Neural crest cell (in vitro differentiated cells): ENCODE results near the gene ISL1. TPM values are rescaled to one million over a fixed set of nuclear protein-coding genes. Genes with fewer than 3 reads are reported as not detected.

Experiments
- DNase-seq: peaks from one replicate; pipeline ENCODE4 v3.0.0; 2021; ENCODE audit warnings: low read depth, mixed read lengths, low spot score
- H3K27ac Mint-ChIP-seq: one replicate; pipeline ENCODE4 v1.8.0; 2021; ENCODE audit warnings: mild to moderate bottlenecking, mixed read lengths; ENCODE audit not compliant: unreplicated experiment
- H3K27me3 Mint-ChIP-seq: 2 replicates; pipeline ENCODE4 v1.8.0; 2021; ENCODE audit warnings: low read depth, mild to moderate bottlenecking, mixed read lengths
- H3K36me3 Mint-ChIP-seq: 2 replicates; pipeline ENCODE4 v1.8.0; 2021; ENCODE audit warnings: low read depth, mild to moderate bottlenecking, mixed read lengths
- H3K4me1 Mint-ChIP-seq: 2 replicates; pipeline ENCODE4 v1.8.0; 2021; ENCODE audit warnings: mixed read lengths
- H3K4me3 Mint-ChIP-seq: one replicate; pipeline ENCODE4 v1.8.0; 2021; ENCODE audit warnings: mild to moderate bottlenecking, mixed read lengths
- H3K9me3 Mint-ChIP-seq: 2 replicates; pipeline ENCODE4 v1.8.0; 2021; ENCODE audit warnings: mixed read lengths
- CTCF ChIP-seq: fragments of 200-600 bp; sonication (generic); conservative IDR thresholded peaks from 2 replicates; pipeline ENCODE4 v1.5.0; 2021; ENCODE audit warnings: antibody characterized with exemption, mild to moderate bottlenecking
- total RNA-seq: library from RNA; stranded (reverse); gene quantifications from 2 replicates; pipeline ENCODE4 v1.2.1, GENCODE V29; 2021

Gene ISL1
- total RNA-seq, 1 donor from 2014 or later, result 9.4 TPM

GRCh38 chr5:51416149-51416548 lies 32.9 kb downstream of the ISL1 start:
- DNase-seq, result no peak
- Mint-ChIP-seq H3K9me3 (no peaks in the 10 kb centered on the region), H3K4me3 (no peak overlapping the region), H3K27ac (no peak overlapping the region), H3K27me3 (peaks cover 57% of the 10 kb centered on the region), H3K36me3 (no peaks in the 10 kb centered on the region), H3K4me1 (peaks cover 12% of the 10 kb centered on the region)
- no peak for TF ChIP-seq CTCF

GRCh38 chr5:51433052-51433710 lies 49.9 kb downstream of the ISL1 start:
- Mint-ChIP-seq H3K27me3 (no peaks in the 10 kb centered on the region), H3K4me1 (no peaks in the 10 kb centered on the region), H3K36me3 (no peaks in the 10 kb centered on the region), H3K9me3 (no peaks in the 10 kb centered on the region), H3K27ac (no peak overlapping the region), H3K4me3 (no peak overlapping the region)
- no peak for DNase-seq
- no peak for TF ChIP-seq CTCF

GRCh38 chr5:51439232-51439631 lies 56.0 kb downstream of the ISL1 start:
- Mint-ChIP-seq H3K36me3 (no peaks in the 10 kb centered on the region), H3K9me3 (peaks cover 2% of the 10 kb centered on the region), H3K27ac (no peak overlapping the region), H3K4me3 (no peak overlapping the region), H3K4me1 (no peaks in the 10 kb centered on the region), H3K27me3 (peaks cover 6% of the 10 kb centered on the region)
- DNase-seq, result no peak
- TF ChIP-seq CTCF, result no peak
